ENCODE measurements around the gene ADARB2.

Gene ADARB2

GRCh38 chr10:1177936-1178335 is 559.4 kb downstream of the ADARB2 start:
- Histone ChIP-seq H3K36me3 (ENCODE audit: control insufficient read depth in 1 of 2, insufficient read depth in 2 of 2, low read length in 2 of 2) (no peaks in the 10 kb centered on the region), H3K4me1 (ENCODE audit: control insufficient read depth in 1 of 2, insufficient read depth in 2 of 2, low read length in 2 of 2) (no peaks in the 10 kb centered on the region), H3K4me3 (ENCODE audit: low read depth in 1 of 2, low read length in 2 of 2) (no peak overlapping the region), H3K27me3 (ENCODE audit: low read depth, low read length) (no peaks in the 10 kb centered on the region), H3K27ac (ENCODE audit: low read length) (no peak overlapping the region), H3K9me3 (ENCODE audit: control insufficient read depth in 1 of 2, low read length in 2 of 2) (no peaks in the 10 kb centered on the region)

GRCh38 chr10:1175956-1176565 is 561.3 kb downstream of the ADARB2 start:
- H3K36me3 ChIP-seq (ENCODE audit: control insufficient read depth in 1 of 2, insufficient read depth in 2 of 2, low read length in 2 of 2), result no peaks in the 10 kb centered on the region
- H3K4me3 ChIP-seq (ENCODE audit: low read depth in 1 of 2, low read length in 2 of 2), result no peak overlapping the region
- H3K9me3 ChIP-seq (ENCODE audit: control insufficient read depth in 1 of 2, low read length in 2 of 2), result no peaks in the 10 kb centered on the region
- H3K4me1 ChIP-seq (ENCODE audit: control insufficient read depth in 1 of 2, insufficient read depth in 2 of 2, low read length in 2 of 2), result no peaks in the 10 kb centered on the region
- no peak overlapping the region for H3K27ac ChIP-seq (ENCODE audit: low read length)
- no peaks in the 10 kb centered on the region for H3K27me3 ChIP-seq (ENCODE audit: low read depth, low read length)

GRCh38 chr10:1174022-1174421 is 563.3 kb downstream of the ADARB2 start:
- no peaks in the 10 kb centered on the region for H3K9me3 ChIP-seq (ENCODE audit: control insufficient read depth in 1 of 2, low read length in 2 of 2)
- no peaks in the 10 kb centered on the region for H3K4me1 ChIP-seq (ENCODE audit: control insufficient read depth in 1 of 2, insufficient read depth in 2 of 2, low read length in 2 of 2)
- H3K4me3 ChIP-seq (ENCODE audit: low read depth in 1 of 2, low read length in 2 of 2), result no peak overlapping the region
- no peaks in the 10 kb centered on the region for H3K36me3 ChIP-seq (ENCODE audit: control insufficient read depth in 1 of 2, insufficient read depth in 2 of 2, low read length in 2 of 2)
- H3K27ac ChIP-seq (ENCODE audit: low read length), result no peak overlapping the region
- no peaks in the 10 kb centered on the region for H3K27me3 ChIP-seq (ENCODE audit: low read depth, low read length)

GRCh38 chr10:1173091-1173490 is 564.2 kb downstream of the ADARB2 start:
- Histone ChIP-seq H3K27me3 (ENCODE audit: low read depth, low read length) (no peaks in the 10 kb centered on the region), H3K9me3 (ENCODE audit: control insufficient read depth in 1 of 2, low read length in 2 of 2) (no peaks in the 10 kb centered on the region), H3K4me1 (ENCODE audit: control insufficient read depth in 1 of 2, insufficient read depth in 2 of 2, low read length in 2 of 2) (no peaks in the 10 kb centered on the region), H3K4me3 (ENCODE audit: low read depth in 1 of 2, low read length in 2 of 2) (no peak overlapping the region), H3K36me3 (ENCODE audit: control insufficient read depth in 1 of 2, insufficient read depth in 2 of 2, low read length in 2 of 2) (no peaks in the 10 kb centered on the region), H3K27ac (ENCODE audit: low read length) (no peak overlapping the region)

GRCh38 chr10:1172256-1172984 is 564.9 kb downstream of the ADARB2 start:
- Histone ChIP-seq H3K4me1 (ENCODE audit: control insufficient read depth in 1 of 2, insufficient read depth in 2 of 2, low read length in 2 of 2) (no peaks in the 10 kb centered on the region), H3K9me3 (ENCODE audit: control insufficient read depth in 1 of 2, low read length in 2 of 2) (no peaks in the 10 kb centered on the region), H3K36me3 (ENCODE audit: control insufficient read depth in 1 of 2, insufficient read depth in 2 of 2, low read length in 2 of 2) (no peaks in the 10 kb centered on the region), H3K27me3 (ENCODE audit: low read depth, low read length) (no peaks in the 10 kb centered on the region), H3K4me3 (ENCODE audit: low read depth in 1 of 2, low read length in 2 of 2) (no peak overlapping the region), H3K27ac (ENCODE audit: low read length) (no peak overlapping the region)

GRCh38 chr10:1171586-1171985 is 565.7 kb downstream of the ADARB2 start:
- Histone ChIP-seq H3K27ac (ENCODE audit: low read length) (no peak overlapping the region), H3K4me3 (ENCODE audit: low read depth in 1 of 2, low read length in 2 of 2) (no peak overlapping the region)

GRCh38 chr10:1171182-1171581 is 566.1 kb downstream of the ADARB2 start:
- no peaks in the 10 kb centered on the region for H3K27me3 ChIP-seq (ENCODE audit: low read depth, low read length)
- no peaks in the 10 kb centered on the region for H3K9me3 ChIP-seq (ENCODE audit: control insufficient read depth in 1 of 2, low read length in 2 of 2)
- no peaks in the 10 kb centered on the region for H3K4me1 ChIP-seq (ENCODE audit: control insufficient read depth in 1 of 2, insufficient read depth in 2 of 2, low read length in 2 of 2)
- H3K36me3 ChIP-seq (ENCODE audit: control insufficient read depth in 1 of 2, insufficient read depth in 2 of 2, low read length in 2 of 2), result no peaks in the 10 kb centered on the region
- H3K27ac ChIP-seq (ENCODE audit: low read length), result no peak overlapping the region
- H3K4me3 ChIP-seq (ENCODE audit: low read depth in 1 of 2, low read length in 2 of 2), result no peak overlapping the region

More at GRCh38 chr10:1171586-1171985, 565.7 kb downstream of the ADARB2 start:
- H3K9me3 ChIP-seq (ENCODE audit: control insufficient read depth in 1 of 2, low read length in 2 of 2), result no peaks in the 10 kb centered on the region
- H3K36me3 ChIP-seq (ENCODE audit: control insufficient read depth in 1 of 2, insufficient read depth in 2 of 2, low read length in 2 of 2), result no peaks in the 10 kb centered on the region
- H3K4me1 ChIP-seq (ENCODE audit: control insufficient read depth in 1 of 2, insufficient read depth in 2 of 2, low read length in 2 of 2), result no peaks in the 10 kb centered on the region
- no peaks in the 10 kb centered on the region for H3K27me3 ChIP-seq (ENCODE audit: low read depth, low read length)

- Histone ChIP-seq H3K9me3 (ENCODE audit: control insufficient read depth in 1 of 2, low read length in 2 of 2) (no peaks in the 10 kb centered on the region), H3K4me3 (ENCODE audit: low read depth in 1 of 2, low read length in 2 of 2) (no peak overlapping the region), H3K27me3 (ENCODE audit: low read depth, low read length) (no peaks in the 10 kb centered on the region), H3K4me1 (ENCODE audit: control insufficient read depth in 1 of 2, insufficient read depth in 2 of 2, low read length in 2 of 2) (no peaks in the 10 kb centered on the region), H3K27ac (ENCODE audit: low read length) (no peak overlapping the region), H3K36me3 (ENCODE audit: control insufficient read depth in 1 of 2, insufficient read depth in 2 of 2, low read length in 2 of 2) (no peaks in the 10 kb centered on the region)
These were observed 566.5 kb downstream of the ADARB2 start for GRCh38 chr10:1170867-1171180.

GRCh38 chr10:1169981-1170866 is 567.1 kb downstream of the ADARB2 start:
- Histone ChIP-seq H3K9me3 (ENCODE audit: control insufficient read depth in 1 of 2, low read length in 2 of 2) (no peaks in the 10 kb centered on the region), H3K27ac (ENCODE audit: low read length) (no peak overlapping the region), H3K4me3 (ENCODE audit: low read depth in 1 of 2, low read length in 2 of 2) (no peak overlapping the region), H3K4me1 (ENCODE audit: control insufficient read depth in 1 of 2, insufficient read depth in 2 of 2, low read length in 2 of 2) (no peaks in the 10 kb centered on the region), H3K36me3 (ENCODE audit: control insufficient read depth in 1 of 2, insufficient read depth in 2 of 2, low read length in 2 of 2) (no peaks in the 10 kb centered on the region), H3K27me3 (ENCODE audit: low read depth, low read length) (no peaks in the 10 kb centered on the region)

GRCh38 chr10:1169186-1169885 is 568.0 kb downstream of the ADARB2 start:
- Histone ChIP-seq H3K27ac (ENCODE audit: low read length) (no peak overlapping the region), H3K27me3 (ENCODE audit: low read depth, low read length) (no peaks in the 10 kb centered on the region)

GRCh38 chr10:1168763-1169162 is 568.6 kb downstream of the ADARB2 start:
- Histone ChIP-seq H3K27me3 (ENCODE audit: low read depth, low read length) (no peaks in the 10 kb centered on the region), H3K4me1 (ENCODE audit: control insufficient read depth in 1 of 2, insufficient read depth in 2 of 2, low read length in 2 of 2) (no peaks in the 10 kb centered on the region), H3K9me3 (ENCODE audit: control insufficient read depth in 1 of 2, low read length in 2 of 2) (no peaks in the 10 kb centered on the region), H3K4me3 (ENCODE audit: low read depth in 1 of 2, low read length in 2 of 2) (no peak overlapping the region), H3K36me3 (ENCODE audit: control insufficient read depth in 1 of 2, insufficient read depth in 2 of 2, low read length in 2 of 2) (no peaks in the 10 kb centered on the region), H3K27ac (ENCODE audit: low read length) (no peak overlapping the region)

More at GRCh38 chr10:1169186-1169885, 568.0 kb downstream of the ADARB2 start:
- Histone ChIP-seq H3K4me3 (ENCODE audit: low read depth in 1 of 2, low read length in 2 of 2) (no peak overlapping the region), H3K36me3 (ENCODE audit: control insufficient read depth in 1 of 2, insufficient read depth in 2 of 2, low read length in 2 of 2) (no peaks in the 10 kb centered on the region), H3K4me1 (ENCODE audit: control insufficient read depth in 1 of 2, insufficient read depth in 2 of 2, low read length in 2 of 2) (no peaks in the 10 kb centered on the region), H3K9me3 (ENCODE audit: control insufficient read depth in 1 of 2, low read length in 2 of 2) (no peaks in the 10 kb centered on the region)

All from muscle layer of duodenum (tissue), 2 donors.